Measurements from ENCODE around the gene SLC25A53.

The SLC25A53 gene, protein sequence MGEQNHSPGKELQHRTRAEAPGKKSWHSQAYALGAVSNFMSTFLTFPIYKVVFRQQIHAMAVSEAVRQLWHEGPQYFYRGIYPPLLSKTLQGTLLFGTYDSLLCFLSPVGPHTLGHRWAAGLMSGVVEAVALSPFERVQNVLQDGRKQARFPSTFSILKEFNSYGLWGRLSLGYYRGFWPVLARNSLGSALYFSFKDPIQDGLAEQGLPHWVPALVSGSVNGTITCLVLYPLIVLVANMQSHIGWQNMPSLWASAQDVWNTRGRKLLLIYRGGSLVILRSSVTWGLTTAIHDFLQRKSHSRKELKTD

DNA sequence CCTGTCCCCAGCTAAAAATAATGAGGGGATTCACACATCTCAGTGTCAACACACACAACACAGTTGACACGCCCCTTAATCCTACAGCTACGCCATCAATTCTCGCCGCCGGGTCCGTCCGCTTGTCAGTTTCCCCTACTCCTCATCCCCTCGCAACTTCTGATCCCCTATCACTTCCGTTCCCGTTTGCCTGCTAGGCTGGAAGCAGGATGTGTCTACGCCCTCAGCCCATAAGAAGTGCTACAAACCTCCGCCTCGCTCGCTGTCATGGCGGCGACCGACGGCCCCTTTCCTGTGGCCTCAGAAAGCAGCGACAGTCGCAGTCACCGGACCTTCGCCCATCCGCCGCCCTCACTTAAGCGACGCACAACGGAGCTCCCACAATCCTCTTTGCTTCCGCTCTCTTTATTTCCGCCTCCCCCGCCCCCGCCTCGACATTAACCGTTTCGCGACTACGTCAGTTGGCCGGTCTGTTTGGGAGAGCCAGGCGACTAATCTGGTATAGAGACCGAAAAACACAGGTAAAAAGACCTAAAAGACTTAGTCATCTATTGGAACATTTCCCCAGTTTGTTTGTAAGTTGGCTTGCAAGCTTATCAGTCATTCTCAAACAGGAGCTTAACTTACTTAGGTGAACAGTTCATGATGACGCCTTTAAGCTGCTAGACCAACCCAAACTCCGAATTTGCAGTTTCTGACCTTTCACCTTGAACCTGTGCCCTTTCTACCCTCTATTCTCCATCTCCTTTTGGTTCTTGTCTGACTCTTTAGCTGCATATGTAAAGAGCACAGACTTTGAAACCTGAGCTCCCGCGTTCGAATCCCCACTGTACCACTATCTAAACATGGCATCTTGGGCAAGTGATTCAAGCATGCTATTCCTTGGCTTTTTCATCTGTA lies at the start of gene SLC25A53:
SLC25A53 (minus strand) TSS at position 380 of the 900 bp plus-strand sequence. CDS start 51,752 bp downstream, outside the sequence.
- DNase-seq (ENCODE audit: low read depth, low spot score): peak; percentile 70

DNA sequence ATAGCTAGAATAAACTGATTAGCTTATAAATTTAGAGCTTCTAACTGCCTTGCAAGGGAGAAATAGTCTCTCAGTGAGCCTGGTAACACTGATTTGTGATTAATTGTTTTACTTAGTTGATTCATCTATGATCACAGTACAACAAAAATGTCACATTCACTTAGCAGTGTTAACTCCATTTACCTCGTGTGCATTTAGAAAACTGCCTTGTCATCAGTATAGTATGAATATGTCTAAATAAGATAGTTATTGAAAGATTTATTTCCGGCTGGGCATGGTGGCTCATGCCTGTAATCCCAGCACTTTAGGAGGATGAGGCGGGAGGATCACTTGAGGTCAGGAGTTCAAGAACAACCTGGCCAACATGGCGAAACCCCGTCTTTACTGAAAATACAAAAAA lies 48.7 kb upstream of the SLC25A53 start:
- no peak for DNase-seq (ENCODE audit: low read depth, low spot score)

DNA sequence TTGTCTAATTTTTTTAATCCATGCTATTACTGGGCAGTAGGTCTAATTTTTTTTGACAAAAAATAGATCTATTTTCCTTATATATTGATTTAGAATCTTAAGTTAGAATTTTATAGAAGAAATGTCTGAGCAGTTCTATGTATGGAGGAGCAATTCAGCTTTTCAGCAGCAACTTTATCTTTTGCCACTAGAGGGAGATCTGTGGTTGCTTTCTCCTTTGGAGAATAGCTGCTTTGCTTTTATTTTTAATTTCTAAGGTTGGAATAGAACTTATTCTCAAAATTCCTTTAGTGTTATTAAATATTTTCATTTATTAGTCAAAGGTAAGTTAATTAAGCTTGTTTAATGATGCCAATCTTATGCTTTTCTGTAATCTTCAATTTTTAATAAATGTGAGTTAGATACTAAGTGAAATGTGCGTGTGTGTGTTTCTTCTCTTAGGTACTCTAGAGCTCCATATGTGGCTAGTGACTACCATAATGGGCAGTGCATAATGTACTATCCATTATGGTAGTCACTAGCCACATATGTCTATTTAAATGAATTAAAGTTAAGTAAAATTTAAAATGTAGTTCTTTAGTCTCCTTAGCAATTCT lies 38.8 kb upstream of the SLC25A53 start:
- DNase-seq (ENCODE audit: low read depth, low spot score): no peak

DNA sequence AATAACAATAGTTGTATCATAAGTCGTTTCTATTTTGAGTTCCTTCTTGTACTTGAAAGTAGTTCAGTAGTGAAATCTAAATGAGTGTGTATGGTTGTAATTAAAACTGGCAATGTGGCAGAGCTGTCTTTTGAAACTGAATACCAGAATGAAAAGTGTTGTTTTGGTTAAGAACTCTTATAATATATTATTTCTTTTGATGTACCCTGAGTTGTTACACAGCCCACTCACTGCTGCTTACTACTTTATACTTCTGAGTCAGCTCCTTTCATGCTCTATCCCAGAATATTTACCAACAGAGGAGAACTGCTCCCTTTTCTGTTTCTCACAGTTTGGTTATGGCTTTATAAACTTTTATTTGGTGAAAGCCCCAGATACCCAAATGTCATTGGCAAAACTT lies 38.2 kb upstream of the SLC25A53 start:
- no peak for DNase-seq (ENCODE audit: low read depth, low spot score)

DNA sequence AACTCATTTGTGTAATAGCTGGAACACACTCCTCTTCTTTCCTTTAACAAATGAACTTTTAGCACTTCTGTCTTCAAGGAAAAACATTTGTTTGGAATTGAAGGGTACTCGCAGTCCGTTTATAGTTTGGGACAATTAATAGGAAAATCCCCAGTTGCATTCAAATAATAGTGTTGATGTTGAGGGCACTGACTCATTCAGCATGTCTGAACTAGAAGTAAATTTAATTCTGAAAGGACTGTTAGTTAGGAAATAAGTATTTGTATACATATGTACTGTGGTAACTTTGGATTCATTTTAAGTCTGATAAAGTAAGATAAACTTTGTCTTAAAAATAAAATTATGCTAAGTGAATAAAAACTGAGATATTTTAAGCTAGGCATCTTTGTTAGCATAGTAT lies 36.7 kb upstream of the SLC25A53 start:
- no peak for DNase-seq (ENCODE audit: low read depth, low spot score)

DNA sequence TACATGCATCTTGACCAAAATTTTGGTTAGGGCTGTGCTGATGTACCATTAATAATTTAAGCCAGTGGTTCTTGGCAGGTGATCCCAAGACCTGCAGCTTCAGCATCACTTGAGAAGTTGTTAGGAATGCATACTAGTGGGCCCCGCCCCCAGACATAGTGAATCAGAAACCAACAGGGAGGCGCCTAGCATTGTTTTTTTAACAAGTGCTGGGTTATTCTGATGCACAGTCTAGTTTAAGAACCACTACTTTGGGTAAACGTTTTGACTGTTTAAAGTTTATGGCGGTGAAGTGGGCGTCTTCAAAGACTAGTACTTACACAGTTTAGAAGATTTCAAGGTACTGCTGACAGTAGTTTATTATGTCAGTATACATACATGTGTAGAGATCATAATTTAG lies 33.0 kb upstream of the SLC25A53 start:
- no peak for DNase-seq (ENCODE audit: low read depth, low spot score)

DNA sequence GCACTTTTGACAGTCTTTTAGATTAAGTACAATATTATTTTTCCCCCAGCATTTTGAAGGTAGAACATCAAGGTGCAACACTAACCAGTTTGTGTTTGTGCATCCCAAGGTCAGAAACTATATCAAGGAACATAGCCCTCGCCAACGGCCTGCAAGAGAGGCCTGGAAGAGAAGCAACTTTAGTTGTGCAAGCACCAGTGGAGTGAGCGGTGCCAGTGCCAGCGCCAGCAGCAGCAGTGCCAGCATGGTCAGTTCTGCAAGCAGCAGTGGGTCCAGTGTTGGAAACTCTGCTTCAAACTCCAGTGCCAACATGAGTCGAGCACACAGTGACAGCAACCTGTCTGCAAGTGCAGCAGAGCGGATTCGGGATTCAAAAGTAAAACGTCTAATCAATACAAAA lies 31.1 kb upstream of the SLC25A53 start:
- no peak for DNase-seq (ENCODE audit: low read depth, low spot score)

DNA sequence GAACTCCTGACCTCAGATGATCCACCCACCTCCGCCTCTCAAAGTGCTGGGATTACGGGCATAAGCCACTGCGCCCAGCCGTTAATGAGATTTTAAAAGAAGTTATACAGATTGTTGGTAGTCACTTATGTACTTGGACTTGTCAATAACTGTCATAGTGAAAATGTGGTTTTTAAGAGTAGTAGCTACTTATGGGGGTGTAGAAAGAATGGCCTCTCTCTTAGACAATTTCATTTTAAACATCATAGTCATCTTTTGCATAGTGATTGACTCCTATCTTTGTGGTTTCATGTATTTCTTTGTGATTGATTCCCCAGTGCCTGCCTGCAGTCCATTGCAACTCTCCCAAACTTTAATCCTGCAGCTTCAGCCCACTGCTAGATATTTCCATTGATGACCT lies 26.9 kb upstream of the SLC25A53 start:
- DNase-seq (ENCODE audit: low read depth, low spot score): no peak

DNA sequence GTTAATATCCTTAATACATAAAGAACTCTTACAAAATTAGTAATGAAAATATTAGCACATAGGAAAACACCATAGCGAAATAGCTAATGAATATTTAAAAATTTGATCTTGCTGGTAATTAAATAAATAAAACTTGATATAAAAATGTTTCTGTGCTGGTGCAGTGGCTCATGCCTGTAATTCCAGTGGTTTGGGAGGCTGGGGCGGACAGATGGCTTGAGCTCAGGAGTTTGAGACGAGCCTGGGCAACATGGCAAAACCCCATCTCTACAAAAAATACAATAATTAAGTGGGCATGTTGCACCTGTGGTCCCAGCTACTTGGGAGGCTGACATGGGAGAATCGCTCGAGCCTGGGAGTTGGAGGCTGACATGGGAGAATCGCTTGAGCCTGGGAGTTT lies 17.0 kb upstream of the SLC25A53 start:
- no peak for DNase-seq (ENCODE audit: low read depth, low spot score)

DNA sequence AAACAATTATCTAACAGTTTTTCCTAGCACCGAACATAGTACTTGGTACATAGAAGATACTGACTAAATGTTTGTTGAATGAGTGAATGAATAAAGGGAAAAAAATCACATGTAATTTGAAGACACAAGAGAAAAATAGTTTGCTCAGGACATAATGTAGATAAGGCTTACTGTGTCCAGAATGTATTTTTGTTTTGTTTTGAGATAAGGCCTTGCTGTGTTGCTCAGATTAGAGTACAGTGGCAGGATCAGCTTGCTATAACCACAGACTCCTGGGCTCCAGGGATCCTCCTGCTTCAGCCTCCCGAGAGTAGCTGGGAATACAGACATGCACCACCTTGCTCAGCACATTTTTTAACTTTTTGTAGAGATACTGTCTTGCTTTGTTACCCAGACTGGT lies 16.0 kb upstream of the SLC25A53 start:
- no peak for DNase-seq (ENCODE audit: low read depth, low spot score)

DNA sequence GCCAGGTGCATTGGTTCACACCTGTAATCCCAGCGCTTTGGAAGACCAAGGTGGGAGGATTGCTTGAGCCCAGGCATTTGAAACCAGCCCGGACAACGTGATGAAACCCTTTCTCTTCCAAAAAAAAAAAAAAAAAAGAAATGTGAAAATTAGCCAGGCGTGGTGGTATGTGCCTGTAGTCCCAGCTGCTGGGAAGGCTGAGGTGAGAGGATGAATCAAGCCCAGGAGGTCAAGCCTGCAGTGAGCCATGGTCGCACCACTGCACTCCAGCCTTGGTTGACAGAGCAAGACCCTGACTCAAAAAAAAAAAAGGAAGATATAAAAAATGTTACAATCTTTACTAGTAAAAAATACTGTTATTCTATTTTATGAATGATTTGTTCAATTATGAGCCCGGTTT lies 15.3 kb upstream of the SLC25A53 start:
- DNase-seq (ENCODE audit: low read depth, low spot score): no peak

DNA sequence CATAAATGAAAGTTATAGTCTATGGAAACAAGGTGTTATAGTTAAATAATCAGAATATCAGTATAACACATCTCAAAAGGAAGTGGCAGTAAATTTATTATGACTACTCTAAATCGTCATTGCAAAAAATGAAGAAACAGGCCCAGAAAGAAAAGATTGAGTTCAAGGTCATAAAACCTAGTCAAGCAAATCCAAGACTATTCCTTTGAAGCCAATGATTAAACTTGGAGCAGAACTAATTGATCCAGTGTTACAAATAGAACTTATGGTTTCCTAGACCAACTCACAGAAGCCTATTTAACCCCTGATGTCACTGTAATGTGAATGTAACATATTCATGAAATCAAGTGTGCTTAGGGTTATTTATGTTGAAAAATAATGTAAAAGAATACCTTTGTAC lies 11.3 kb upstream of the SLC25A53 start:
- DNase-seq (ENCODE audit: low read depth, low spot score): no peak

DNA sequence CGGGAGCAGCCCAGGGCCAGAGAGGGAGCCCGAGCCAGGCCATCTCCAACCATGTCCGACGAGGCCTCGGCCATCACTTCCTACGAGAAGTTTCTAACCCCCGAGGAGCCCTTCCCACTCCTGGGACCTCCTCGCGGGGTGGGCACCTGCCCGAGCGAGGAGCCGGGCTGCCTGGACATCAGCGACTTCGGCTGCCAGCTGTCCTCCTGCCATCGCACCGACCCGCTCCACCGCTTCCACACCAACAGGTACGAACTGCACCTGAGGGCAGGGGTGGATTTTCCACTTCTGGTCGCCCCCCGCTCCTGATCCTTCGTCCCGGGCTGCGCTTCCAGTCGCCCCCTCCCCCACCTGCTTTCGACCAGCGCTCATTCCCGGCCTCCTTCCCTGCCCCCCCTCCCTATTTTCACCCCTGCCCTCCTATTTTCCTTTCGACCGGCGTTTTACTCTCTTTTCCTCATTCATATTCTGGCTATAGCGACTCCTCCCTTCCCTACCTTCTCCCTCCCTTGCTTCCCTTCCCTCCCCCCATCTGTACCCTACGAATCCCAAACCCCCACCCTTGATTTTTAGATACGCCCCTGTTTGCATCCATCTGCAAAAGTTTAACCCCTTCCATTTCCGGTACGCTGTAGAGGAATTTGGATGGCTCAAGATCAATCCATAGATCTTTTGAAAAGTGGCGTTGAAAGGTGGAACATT lies 10.1 kb upstream of the SLC25A53 start:
- DNase-seq (ENCODE audit: low read depth, low spot score): no peak

DNA sequence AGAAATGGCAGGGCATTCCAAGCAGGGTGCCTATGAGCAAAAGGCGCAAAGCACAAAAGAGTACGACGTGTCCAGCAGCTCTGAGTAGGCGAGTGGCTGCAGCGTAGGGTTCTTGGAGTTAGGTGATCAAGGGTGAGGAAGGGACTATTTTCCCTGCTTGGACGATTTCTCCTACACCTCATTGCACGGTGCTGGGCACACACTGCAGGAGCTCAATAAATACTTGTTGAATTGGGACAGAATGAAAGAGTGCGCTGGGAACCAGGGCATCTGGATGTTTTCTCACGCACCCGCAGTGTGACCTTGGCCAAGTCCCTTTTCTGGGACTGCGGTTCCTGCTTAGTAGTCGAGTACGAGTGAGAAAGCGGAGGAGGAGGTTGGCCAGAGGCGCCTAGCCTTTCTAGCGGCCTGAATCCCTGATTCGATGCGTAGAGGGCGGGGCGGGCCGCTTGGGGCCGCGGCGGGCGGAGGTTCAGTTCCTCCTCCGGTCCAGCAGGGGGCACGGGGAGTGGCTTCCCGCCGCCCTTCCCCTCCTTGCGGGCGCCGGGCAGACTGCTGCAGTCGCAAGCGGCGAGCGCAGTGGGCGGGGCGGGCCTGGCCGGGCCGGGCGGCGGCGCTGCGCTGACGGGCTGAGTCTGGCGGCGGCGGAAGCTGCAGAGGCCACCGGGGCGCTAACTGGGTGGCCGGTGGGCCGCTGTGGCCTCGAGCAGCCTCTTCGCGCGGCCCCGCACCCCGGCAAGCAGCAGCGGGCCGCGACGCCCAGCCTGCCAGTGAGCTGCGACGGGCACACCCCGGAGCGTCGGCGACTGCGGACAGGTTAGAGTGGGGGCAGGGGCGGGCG lies 9.3 kb upstream of the SLC25A53 start, which contains the start of gene FAM199X:
FAM199X (plus strand) TSS at position 560 of the 841 bp plus-strand sequence. CDS start 333 bp downstream, outside the sequence.
- DNase-seq (ENCODE audit: low read depth, low spot score): no peak

DNA sequence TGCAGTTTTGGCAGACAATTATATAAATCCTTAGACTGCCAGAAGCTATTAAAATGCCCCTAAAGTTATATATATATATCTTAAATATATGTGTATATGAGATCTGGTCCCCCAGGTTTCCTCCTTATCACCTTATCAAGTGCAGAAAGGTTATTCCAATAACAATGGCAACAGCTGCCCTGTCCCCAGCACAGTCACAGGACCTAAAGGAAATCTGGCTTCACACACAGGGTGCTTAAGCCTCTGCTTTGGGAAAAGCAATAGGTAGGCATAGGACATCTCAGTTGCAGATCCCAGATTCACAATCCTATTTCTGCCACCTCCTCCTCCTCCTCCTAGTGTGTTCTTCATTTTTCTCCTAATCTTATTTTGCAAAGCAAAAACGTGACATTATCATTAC lies 5.8 kb downstream of the SLC25A53 start:
- DNase-seq (ENCODE audit: low read depth, low spot score): no peak

DNA sequence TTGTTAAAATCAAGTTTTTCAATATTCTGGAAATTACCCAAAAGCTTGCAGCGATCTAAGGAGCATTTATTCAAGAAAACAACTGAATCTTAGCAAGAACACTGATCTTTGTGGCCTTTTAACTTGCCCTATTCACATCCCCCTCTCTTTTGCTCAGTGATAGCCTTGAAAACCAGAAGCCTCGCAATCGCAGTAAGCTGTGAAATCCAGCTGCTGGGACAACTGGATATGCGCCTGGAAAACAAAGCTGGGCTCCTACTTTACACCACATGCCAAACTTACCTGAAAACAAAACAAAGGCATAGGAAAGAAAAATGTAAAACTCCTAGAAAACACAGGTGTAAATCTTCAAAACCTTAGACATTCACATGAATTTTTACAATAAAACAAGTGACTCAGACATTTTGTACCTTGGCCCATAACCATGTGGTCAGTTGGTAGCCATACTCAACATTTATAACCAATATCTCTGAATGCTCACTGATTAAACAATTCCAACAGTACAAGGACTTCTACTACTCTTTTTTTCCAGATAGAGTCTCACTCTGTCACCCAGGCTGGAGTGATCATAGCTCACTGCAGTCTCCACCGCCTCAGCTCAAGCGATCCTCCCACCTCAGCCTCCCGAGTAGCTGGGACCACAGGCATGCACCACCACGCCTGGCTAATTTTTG lies 15.6 kb downstream of the SLC25A53 start:
- DNase-seq (ENCODE audit: low read depth, low spot score): no peak

DNA sequence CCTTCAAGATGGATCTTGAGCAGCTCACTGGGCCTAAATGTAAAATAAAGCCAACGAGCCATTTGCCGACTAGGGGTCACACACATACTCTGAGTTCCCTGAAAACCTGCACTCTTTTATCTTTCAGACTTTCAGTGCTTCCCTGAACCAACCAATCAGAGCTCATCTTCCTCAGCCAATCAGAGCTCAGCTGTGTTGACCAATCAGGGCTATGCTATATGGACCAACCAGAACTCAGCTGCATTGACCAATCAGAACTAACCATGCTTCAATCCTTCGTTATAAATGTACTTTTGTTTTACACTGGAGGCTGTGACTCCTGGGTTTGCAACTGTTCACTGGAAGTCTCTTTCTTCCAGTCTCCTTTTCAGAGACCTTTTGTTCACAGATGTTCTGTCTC lies 19.3 kb downstream of the SLC25A53 start:
- DNase-seq (ENCODE audit: low read depth, low spot score): no peak

DNA sequence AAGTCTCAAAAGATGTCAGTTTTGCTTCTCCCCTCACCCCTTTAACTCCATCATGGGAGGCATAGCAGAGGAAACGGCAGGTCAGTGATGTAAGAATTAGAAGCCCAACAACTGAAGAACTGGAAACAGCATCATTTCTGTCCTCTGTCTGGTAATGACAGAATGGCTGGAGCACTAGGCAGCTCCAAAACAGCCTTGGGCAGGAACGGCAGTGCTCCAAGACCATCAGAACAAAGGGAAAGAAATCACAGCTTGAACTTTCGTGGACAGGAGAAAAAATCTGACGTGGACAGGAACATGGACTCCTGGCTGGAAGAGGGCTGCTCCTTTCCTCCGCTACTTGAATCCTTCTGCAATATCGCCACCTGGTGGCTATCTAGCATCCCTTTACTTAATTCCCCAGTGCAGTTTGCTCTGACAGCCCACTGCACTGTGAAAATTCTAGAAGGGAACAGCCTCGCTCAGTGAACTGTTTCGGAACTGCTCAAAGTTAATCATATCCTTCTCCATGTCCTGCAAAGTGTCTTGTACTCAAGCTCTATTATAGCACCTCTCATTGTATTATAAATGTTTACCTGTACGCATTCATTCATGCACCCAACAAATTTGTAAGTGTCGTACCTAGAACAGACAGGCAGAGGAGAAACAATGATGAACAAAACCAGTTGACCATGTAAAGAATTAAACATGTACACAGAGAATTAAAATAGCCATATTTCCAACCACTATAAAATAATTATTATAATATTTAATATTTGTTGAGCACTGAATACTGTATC lies 20.4 kb downstream of the SLC25A53 start:
- no peak for DNase-seq (ENCODE audit: low read depth, low spot score)

DNA sequence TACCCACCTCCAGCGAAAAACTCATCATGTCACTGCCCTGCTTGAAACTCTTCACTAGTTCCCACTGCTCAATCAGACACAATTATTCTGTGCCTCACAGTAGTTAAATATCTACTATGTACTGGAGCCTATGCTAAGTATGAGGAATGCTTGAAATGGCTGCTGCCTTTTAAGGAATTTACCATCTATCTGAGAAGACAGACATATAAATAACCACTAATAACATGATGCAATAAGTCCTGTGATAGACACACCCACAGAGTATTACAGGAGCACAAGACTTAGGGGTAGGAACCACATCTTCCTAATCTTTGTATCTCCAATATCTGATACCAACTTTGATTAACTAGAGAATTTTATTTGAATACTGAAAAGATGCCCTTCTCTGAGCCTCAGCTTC lies 21.1 kb downstream of the SLC25A53 start:
- no peak for DNase-seq (ENCODE audit: low read depth, low spot score)

Measured in iPS DF 19.7 (cell line).